ENCODE results near the gene COX7A2L. TPM values are rescaled to one million over a fixed set of nuclear protein-coding genes. Genes with fewer than 3 reads are reported as not detected.
A peak's percentile ranks its signal among the peaks of the same experiment; 100 is the strongest.
"Not testable (repeated sequence)": the region's sequence is repeated elsewhere in the genome, so short reads cannot be mapped to it uniquely, and the experiment has no call there.

COX7A2L gene
- total RNA-seq, 1 donor from 2014 or later = 80.7 TPM

GRCh38 chr2:42382144-42382543 is 21.1 kb upstream of the COX7A2L start:
- H3K9me3 ChIP-seq = no peaks in the 10 kb centered on the region
- no peaks in the 10 kb centered on the region for H3K36me3 ChIP-seq
- H3K4me3 ChIP-seq = no peak overlapping the region
- ATAC-seq (no peak), DNase-seq (no peak)
- no peaks in the 10 kb centered on the region for H3K4me1 ChIP-seq
- intact Hi-C loops (cut with DNase I) = no loop called here
- no peak overlapping the region for H3K27ac ChIP-seq
- no peaks in the 10 kb centered on the region for H3K27me3 ChIP-seq
- no peak for TF ChIP-seq CTCF (IDR thresholded peaks at IDR 0.05)

- not testable (repeated sequence) for ATAC-seq
Measured at GRCh38 chr2:42380026-42380425, 19.0 kb upstream of the COX7A2L start.

GRCh38 chr2:42378415-42378814 is 17.4 kb upstream of the COX7A2L start:
- no peak for DNase-seq
- Histone ChIP-seq H3K27ac (no peak overlapping the region), H3K27me3 (no peaks in the 10 kb centered on the region), H3K9me3 (no peaks in the 10 kb centered on the region), H3K36me3 (no peaks in the 10 kb centered on the region), H3K4me3 (no peak overlapping the region), H3K4me1 (no peaks in the 10 kb centered on the region)
- no peak for ATAC-seq
- no peak for TF ChIP-seq CTCF (IDR thresholded peaks at IDR 0.05)
- intact Hi-C loops (cut with DNase I) = no loop called here

More at GRCh38 chr2:42380026-42380425, 19.0 kb upstream of the COX7A2L start:
- H3K9me3 ChIP-seq; intact Hi-C loops (cut with DNase I); H3K36me3 ChIP-seq; H3K27ac ChIP-seq; H3K4me1 ChIP-seq; DNase-seq; H3K27me3 ChIP-seq; H3K4me3 ChIP-seq: not testable (repeated sequence)

GRCh38 chr2:42376758-42377157 is 15.7 kb upstream of the COX7A2L start:
- TF ChIP-seq CTCF (IDR thresholded peaks at IDR 0.05) = no peak
- ATAC-seq (no peak), DNase-seq (no peak)
- H3K36me3 ChIP-seq = no peaks in the 10 kb centered on the region
- H3K27ac ChIP-seq = no peak overlapping the region
- no peaks in the 10 kb centered on the region for H3K9me3 ChIP-seq
- no peaks in the 10 kb centered on the region for H3K27me3 ChIP-seq
- no peak overlapping the region for H3K4me3 ChIP-seq
- H3K4me1 ChIP-seq = no peaks in the 10 kb centered on the region
- intact Hi-C loops (cut with DNase I) = no loop called here

- Histone ChIP-seq H3K36me3 (no peaks in the 10 kb centered on the region), H3K27ac (no peak overlapping the region), H3K27me3 (no peaks in the 10 kb centered on the region), H3K9me3 (no peaks in the 10 kb centered on the region), H3K4me1 (peaks cover 11% of the 10 kb centered on the region), H3K4me3 (no peak overlapping the region)
- no peak for TF ChIP-seq CTCF (IDR thresholded peaks at IDR 0.05)
- DNase-seq = no peak
- ATAC-seq = peak; percentile 9
- intact Hi-C loops (cut with DNase I) = no loop called here
Measured at GRCh38 chr2:42372474-42373200, 11.6 kb upstream of the COX7A2L start.

- no peak for TF ChIP-seq CTCF (IDR thresholded peaks at IDR 0.05)
- Histone ChIP-seq H3K4me3 (no peak overlapping the region), H3K36me3 (no peaks in the 10 kb centered on the region), H3K27ac (no peak overlapping the region), H3K27me3 (no peaks in the 10 kb centered on the region), H3K9me3 (no peaks in the 10 kb centered on the region), H3K4me1 (peaks cover 14% of the 10 kb centered on the region)
- no peak for ATAC-seq
- DNase-seq = no peak
- intact Hi-C loops (cut with DNase I) = no loop called here
Measured at GRCh38 chr2:42371611-42372473, 10.8 kb upstream of the COX7A2L start.
